Measurements from ENCODE around the gene COL23A1.
"Not testable (repeated sequence)": the region's sequence is repeated elsewhere in the genome, so short reads cannot be mapped to it uniquely, and the experiment has no call there.

Gene COL23A1

GRCh38 chr5:178486878-178487512, 103.2 kb downstream of the COL23A1 start:
- not testable (repeated sequence) for DNase-seq (ENCODE audit: insufficient read length, low spot score); FAIRE-seq

- FAIRE-seq (no peak), DNase-seq (ENCODE audit: insufficient read length, low spot score) (no peak)
Measured at GRCh38 chr5:178486239-178486641, 104.0 kb downstream of the COL23A1 start.

- DNase-seq (ENCODE audit: insufficient read length, low spot score) (no peak), FAIRE-seq (no peak)
Measured at GRCh38 chr5:178483620-178484019, 106.6 kb downstream of the COL23A1 start.

- DNase-seq (ENCODE audit: insufficient read length, low spot score) = no peak
- FAIRE-seq = no peak
Measured at GRCh38 chr5:178479261-178479660, 110.9 kb downstream of the COL23A1 start.

- FAIRE-seq (no peak), DNase-seq (ENCODE audit: insufficient read length, low spot score) (no peak)
Measured at GRCh38 chr5:178478370-178478769, 111.8 kb downstream of the COL23A1 start.

GRCh38 chr5:178477802-178478201, 112.4 kb downstream of the COL23A1 start:
- FAIRE-seq = no peak
- DNase-seq (ENCODE audit: insufficient read length, low spot score) = no peak

DNA sequence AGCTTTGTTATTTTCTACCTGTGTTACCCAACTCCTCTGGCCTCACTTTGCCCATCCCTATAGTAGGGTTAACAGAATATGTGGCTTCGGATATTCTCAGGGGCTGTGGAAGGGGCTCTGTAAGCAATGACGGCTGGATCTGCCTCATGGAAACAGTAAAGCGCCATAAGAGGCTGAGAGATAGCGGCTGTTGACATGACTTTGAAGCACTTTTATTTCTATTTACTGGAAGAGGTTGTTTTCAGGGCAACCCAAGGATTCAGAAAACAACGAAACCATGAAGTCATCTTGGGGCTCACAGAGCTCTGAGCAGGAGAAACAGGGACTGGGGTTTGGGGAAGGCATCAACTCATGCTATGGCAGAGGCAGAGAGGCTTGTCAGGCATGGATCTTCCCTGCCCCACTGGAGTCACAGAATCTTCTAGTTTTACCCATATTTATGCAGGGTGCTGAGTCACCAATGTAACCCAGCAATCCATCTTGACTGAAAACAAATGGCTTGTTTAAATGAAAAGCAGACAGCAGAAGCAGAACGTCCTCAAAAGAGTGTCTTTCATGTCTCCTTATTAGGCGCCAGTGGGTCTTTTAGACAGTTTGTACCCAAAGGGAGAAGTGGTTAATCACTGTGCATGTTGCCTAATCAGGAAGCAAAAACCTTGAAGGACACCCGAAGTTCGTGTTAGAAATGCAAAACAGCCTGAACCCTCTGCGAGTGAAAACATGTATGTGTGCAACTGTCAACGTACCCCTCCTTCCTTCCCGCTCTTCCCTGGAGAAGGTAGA, 113.0 kb downstream of the COL23A1 start:
- FAIRE-seq (no peak), DNase-seq (ENCODE audit: insufficient read length, low spot score) (no peak)

DNA sequence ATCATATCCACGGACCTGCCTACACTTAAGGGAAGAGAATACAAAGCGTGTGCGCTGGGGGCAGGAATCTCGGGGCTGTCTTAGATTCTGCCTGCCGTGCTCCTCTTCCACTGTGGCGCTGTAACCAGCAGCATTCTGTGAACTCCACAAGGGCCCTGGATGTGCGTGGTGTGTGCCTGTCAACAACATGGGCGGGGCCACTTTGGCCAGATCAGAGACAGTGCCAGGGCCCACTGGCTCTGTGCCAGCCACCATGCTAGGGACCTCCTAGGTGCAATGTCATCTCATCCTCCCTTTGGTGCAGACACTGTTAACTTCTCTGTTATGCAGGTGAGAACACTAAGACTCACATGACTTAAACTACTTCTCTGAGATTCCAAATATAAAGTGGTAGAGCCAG, 113.7 kb downstream of the COL23A1 start:
- no peak for DNase-seq (ENCODE audit: insufficient read length, low spot score)
- FAIRE-seq = no peak

GRCh38 chr5:178475422-178475821, 114.8 kb downstream of the COL23A1 start:
- DNase-seq (ENCODE audit: insufficient read length, low spot score) (no peak), FAIRE-seq (no peak)

DNA sequence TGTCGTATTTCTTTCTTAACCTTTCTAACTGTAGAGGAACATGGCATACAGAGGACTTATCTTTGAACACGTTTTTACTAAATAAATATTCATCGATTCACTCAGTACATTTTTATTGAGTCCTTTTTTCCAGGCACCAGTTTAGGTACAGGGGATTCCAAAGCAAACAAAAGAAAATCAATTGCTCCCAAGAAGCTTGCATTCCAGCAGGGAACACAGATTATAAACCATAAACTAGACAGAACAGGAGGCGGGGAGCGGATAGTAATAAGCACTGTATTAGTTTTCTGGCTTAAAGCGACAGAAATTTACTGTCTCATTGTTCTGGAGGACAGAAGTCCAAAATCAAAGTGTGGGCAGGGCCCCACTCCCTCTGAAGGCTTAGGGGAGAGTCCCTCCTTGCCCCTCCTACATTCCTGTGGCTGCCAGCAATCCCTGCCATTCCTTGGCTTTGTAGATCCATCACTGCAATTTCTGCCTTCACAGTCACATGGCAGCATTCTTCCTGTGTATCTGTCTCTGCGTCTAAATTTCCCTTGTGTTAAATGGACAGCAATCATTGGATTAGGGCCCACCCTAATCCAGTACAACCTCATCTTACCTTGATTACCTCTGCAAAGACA, 115.5 kb downstream of the COL23A1 start:
- FAIRE-seq = no peak

GRCh38 chr5:178473854-178474253, 116.3 kb downstream of the COL23A1 start:
- FAIRE-seq (no peak), DNase-seq (ENCODE audit: insufficient read length, low spot score) (no peak)

More for the DNA sequence above, 115.5 kb downstream of the COL23A1 start:
- no peak for DNase-seq (ENCODE audit: insufficient read length, low spot score)

DNA sequence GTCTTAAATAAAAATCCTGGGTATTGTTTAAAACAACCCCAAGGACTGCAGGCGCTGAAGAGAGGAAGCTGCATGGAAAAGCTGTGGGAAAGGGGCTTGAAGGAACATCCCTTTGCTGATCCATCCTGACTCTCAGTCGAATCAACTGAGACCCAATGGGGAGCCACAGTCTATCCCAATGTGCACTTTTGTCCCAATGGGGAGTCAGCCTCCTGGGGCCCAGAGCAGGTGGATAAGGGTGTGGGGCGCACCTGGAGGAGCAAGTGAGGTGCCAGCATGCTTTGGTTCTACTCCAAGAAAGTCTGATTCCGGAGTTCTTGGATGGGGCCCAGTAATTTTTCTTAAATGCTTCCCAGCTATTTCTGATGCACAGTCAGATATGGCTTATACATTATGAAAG, 118.1 kb downstream of the COL23A1 start:
- no peak for DNase-seq (ENCODE audit: insufficient read length, low spot score)
- FAIRE-seq = no peak

GRCh38 chr5:178471711-178472110, 118.5 kb downstream of the COL23A1 start:
- FAIRE-seq (no peak), DNase-seq (ENCODE audit: insufficient read length, low spot score) (no peak)

DNA sequence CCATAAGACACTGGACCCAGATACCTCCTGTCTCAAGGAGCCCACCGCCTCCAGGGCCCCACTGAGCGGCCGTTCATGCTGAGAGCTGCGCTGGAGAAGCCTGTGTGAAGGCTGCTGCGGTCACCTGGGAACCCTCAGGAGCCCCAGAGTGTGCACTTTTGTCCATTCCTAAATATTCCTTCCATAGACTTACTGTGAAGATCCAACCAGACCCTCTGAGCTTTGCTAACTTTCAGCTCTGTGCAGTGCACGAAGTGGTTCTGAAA, 119.5 kb downstream of the COL23A1 start:
- FAIRE-seq (no peak), DNase-seq (ENCODE audit: insufficient read length, low spot score) (no peak)

DNA sequence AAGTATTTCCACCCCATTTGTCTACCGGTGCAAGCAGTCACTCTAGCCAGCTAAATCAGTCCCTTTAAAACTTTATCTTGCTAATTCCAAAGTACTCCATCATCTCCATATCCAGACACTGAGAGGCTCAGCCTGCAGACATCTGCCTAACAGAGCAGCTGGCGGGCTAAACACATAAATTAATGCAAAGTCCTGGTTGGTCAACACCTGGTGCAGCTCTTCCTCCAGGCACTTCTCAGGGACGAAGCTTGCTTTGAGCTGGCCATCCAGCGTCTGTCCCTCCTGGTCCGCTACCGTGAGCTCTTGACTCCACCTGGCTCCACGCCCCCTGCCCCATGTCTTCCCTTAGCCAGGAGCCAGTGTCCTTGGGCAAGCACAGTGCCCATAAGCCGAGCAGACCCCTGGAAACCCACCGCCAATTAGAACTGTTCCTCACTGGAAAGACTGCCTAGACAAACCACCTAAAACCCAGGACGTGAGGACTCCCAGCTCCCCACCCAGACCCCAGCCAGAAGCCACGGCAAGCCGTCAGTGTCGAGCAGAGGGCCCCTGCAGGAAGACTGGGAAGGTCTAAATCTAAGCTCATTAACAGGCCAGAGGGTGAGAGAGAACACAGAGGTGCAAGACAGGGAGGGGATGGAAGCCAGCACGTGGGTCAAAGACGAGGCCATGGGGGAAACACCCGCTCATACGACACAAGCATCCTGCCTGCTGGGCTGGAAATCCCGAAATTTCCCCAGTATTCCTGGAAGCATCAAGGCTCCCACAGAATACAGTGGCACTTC, 120.0 kb downstream of the COL23A1 start:
- DNase-seq (ENCODE audit: insufficient read length, low spot score) (no peak), FAIRE-seq (no peak)

GRCh38 chr5:178469011-178469974, 120.9 kb downstream of the COL23A1 start:
- no peak for FAIRE-seq
- no peak for DNase-seq (ENCODE audit: insufficient read length, low spot score)

DNA sequence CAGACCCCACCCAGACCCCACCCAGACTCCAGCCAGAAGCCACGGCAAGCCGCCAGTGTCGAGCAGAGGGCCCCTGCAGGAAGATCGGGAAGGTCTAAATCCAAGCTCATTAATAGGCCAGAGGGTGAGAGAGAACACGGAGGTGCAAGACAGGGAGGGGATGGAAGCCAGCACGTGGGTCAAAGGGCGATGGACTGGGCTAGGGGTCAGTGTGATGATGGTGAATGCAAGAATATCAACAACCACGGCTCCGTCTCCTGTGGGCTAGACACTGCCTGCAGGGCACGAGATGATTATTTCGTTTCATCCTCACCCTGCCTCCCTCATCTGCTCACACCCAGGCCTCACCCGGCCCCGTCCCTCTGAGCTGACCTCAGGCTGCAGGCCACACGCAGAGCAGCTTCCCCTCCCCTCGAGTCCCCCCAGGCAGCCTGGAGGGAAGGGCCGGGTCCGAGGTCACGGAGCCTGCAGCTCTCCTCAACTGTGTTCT, 122.0 kb downstream of the COL23A1 start:
- FAIRE-seq = no peak
- no peak for DNase-seq (ENCODE audit: insufficient read length, low spot score)

DNA sequence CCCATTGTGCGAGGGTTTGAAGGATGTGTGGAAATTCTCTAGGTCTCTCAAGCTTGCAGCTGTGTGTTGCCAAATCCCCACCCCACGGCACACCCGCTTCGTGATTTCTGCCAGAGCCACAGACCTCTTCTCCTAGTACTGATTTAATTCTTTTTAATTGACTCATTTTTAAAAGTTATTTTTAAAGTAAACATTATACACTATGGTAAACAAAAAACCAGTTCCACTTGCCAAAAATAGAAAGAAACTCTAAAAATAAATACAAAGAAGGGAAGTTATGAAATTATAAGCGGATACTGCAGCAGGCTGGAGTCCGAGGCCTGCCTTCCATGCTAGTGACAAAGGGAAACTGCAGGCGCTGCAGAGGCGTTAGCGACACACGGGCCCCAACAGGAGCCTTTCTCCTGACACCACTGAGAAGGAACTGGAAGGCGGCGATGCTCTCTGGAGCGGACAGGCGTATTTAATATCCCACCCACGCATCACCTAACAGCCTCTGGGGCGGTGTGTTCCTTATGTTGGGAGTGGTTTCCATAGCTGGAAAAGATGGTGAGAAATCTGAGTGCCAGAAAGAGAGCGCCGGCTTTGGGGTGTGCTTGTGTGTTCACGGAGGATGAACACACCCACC, 122.5 kb downstream of the COL23A1 start:
- DNase-seq (ENCODE audit: insufficient read length, low spot score) = no peak
- FAIRE-seq = no peak

DNA sequence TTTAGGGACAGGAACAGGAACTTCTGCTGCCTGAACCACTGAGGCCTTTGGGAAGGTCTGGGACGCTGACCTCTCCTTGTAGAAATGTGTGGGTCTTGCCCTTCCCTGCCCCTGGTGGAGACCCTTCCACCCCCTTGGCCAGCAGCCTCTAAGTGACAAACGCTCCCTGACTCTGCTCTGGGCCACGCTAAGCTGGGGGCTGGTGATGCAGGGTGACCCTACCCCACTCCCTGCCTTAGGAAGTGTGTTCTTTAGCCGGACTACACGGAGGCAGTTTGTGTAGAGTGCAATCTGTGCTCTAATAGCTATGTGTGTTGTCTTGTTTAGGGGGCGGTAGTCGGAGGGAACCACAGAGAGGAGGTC, 123.0 kb downstream of the COL23A1 start:
- DNase-seq (ENCODE audit: insufficient read length, low spot score) (no peak), FAIRE-seq (no peak)

DNA sequence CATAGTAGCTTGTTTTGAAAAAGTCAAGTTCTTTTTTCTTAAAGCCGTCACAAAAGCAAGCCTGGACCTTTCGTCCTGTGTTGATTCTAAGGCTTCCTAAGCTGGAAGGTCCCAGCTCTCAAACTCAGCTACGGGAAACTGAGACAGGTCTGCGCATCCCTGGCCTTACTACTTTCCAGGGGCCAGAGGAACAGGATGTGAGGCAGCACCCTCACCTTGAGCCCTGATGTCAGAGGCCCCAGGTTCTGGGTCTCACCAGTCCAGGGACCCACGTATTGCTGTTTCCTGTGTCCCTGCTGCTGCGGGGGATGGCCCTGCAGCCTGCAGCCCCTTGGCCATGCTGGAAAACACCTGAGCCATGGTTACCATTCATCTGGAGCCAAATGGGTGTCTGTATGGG, 123.9 kb downstream of the COL23A1 start:
- FAIRE-seq (no peak), DNase-seq (ENCODE audit: insufficient read length, low spot score) (no peak)
